GM23338 (cell line): ENCODE results near the gene PTPRJ. TPM values are rescaled to one million over a fixed set of nuclear protein-coding genes. Genes with fewer than 3 reads are reported as not detected.

Experiments
- ATAC-seq: fragments of 200-7000 bp; cut with Tn5 transposase; 3 replicates; pipeline ENCODE4 v1.9.1; 2020
- DNase-seq: peaks from one replicate; pipeline ENCODE4 v3.0.0-alpha.2; 2015; ENCODE audit warnings: low spot score
- H2AFZ ChIP-seq: fragments of 200-600 bp; sonication (generic); 2 replicates; pipeline ENCODE4 v1.8.0; 2016; ENCODE audit warnings: antibody characterized with exemption, mild to moderate bottlenecking, moderate library complexity
- H3F3A ChIP-seq: fragments of 200-600 bp; sonication (generic); replicated peaks from 2 replicates; pipeline ENCODE4 v1.8.0; 2017; ENCODE audit warnings: antibody characterized with exemption, mixed run types, low read depth
- H3K27ac ChIP-seq: fragments of 200-600 bp; sonication (generic); 2 replicates; pipeline ENCODE4 v1.6.1; 2016; ENCODE audit warnings: low read depth
- H3K27me3 ChIP-seq: fragments of 200-600 bp; sonication (generic); 2 replicates; pipeline ENCODE4 v1.8.0; 2016; ENCODE audit warnings: mild to moderate bottlenecking, mixed run types, moderate library complexity; ENCODE audit not compliant: insufficient read depth
- H3K36me3 ChIP-seq: fragments of 200-600 bp; sonication (generic); 2 replicates; pipeline ENCODE4 v1.8.0; 2016; ENCODE audit warnings: mild to moderate bottlenecking; ENCODE audit not compliant: insufficient read depth
- H3K4me1 ChIP-seq: fragments of 200-600 bp; sonication (generic); 2 replicates; pipeline ENCODE4 v1.8.0; 2016; ENCODE audit warnings: mild to moderate bottlenecking, moderate library complexity; ENCODE audit not compliant: insufficient read depth
- H3K4me2 ChIP-seq: fragments of 200-600 bp; sonication (generic); 2 replicates; pipeline ENCODE4 v1.7.1; 2017; ENCODE audit warnings: mixed run types
- H3K4me3 ChIP-seq: fragments of 200-600 bp; sonication (generic); 2 replicates; pipeline ENCODE4 v1.6.1; 2016; ENCODE audit warnings: mixed run types
- H3K79me2 ChIP-seq: fragments of 200-600 bp; sonication (generic); replicated peaks from 2 replicates; pipeline ENCODE4 v1.8.0; 2017; ENCODE audit warnings: mild to moderate bottlenecking; ENCODE audit not compliant: insufficient read depth
- H3K9me2 ChIP-seq: fragments of 200-600 bp; sonication (generic); 2 replicates; pipeline ENCODE4 v1.8.0; 2017; ENCODE audit not compliant: insufficient read depth
- H4K20me1 ChIP-seq: fragments of 200-600 bp; sonication (generic); replicated peaks from 2 replicates; pipeline ENCODE4 v1.8.0; 2017; ENCODE audit warnings: mild to moderate bottlenecking; ENCODE audit not compliant: insufficient read depth
- H3K27ac Mint-ChIP-seq: 2 replicates; pipeline ENCODE4 v1.8.0; 2020; ENCODE audit warnings: inconsistent platforms, mild to moderate bottlenecking, moderate library complexity, mixed read lengths
- H3K27me3 Mint-ChIP-seq: 3 replicates; pipeline ENCODE4 v1.8.0; 2022; ENCODE audit warnings: low read depth, mild to moderate bottlenecking, moderate library complexity, mixed read lengths, inconsistent platforms; ENCODE audit not compliant: insufficient read depth, poor library complexity
- H3K36me3 Mint-ChIP-seq: 3 replicates; pipeline ENCODE4 v1.8.0; 2021; ENCODE audit warnings: low read depth, mild to moderate bottlenecking, inconsistent platforms, moderate library complexity, mixed read lengths
- H3K4me1 Mint-ChIP-seq: 3 replicates; pipeline ENCODE4 v1.8.0; 2020; ENCODE audit warnings: mild to moderate bottlenecking, inconsistent platforms, mixed read lengths
- H3K4me3 Mint-ChIP-seq: 3 replicates; pipeline ENCODE4 v1.8.0; 2021; ENCODE audit warnings: moderate library complexity, mild to moderate bottlenecking, inconsistent platforms, mixed read lengths
- H3K9me3 Mint-ChIP-seq: 3 replicates; pipeline ENCODE4 v1.8.0; 2020; ENCODE audit warnings: moderate library complexity, mild to moderate bottlenecking, inconsistent platforms, mixed read lengths
- CREB1 ChIP-seq: fragments of 250-450 bp; sonication (Bioruptor Pico); IDR thresholded peaks from 2 replicates; pipeline ENCODE4 v1.5.0; 2020; ENCODE audit warnings: low read depth, mild to moderate bottlenecking, moderate library complexity
- EZH2phosphoT487 ChIP-seq: fragments of 200-600 bp; sonication (generic); IDR thresholded peaks from one replicate; pipeline ENCODE4 v1.8.1; 2018; ENCODE audit warnings: antibody characterized with exemption; ENCODE audit not compliant: unreplicated experiment
- NANOG ChIP-seq: IDR thresholded peaks from 2 replicates; pipeline ENCODE4 v1.6.1; 2016; ENCODE audit warnings: antibody characterized with exemption, borderline replicate concordance
- STAT1 ChIP-seq: IDR thresholded peaks from one replicate; pipeline ENCODE4 v1.6.1; 2016; ENCODE audit warnings: antibody characterized with exemption; ENCODE audit not compliant: unreplicated experiment
- ZNF114 ChIP-seq: fragments of 250-450 bp; sonication (Bioruptor Pico); IDR thresholded peaks from 2 replicates; pipeline ENCODE4 v1.5.0; 2020; ENCODE audit warnings: mild to moderate bottlenecking, moderate library complexity
- ZNF331 ChIP-seq: fragments of 250-450 bp; sonication (Bioruptor Pico); IDR thresholded peaks from 2 replicates; pipeline ENCODE4 v1.5.0; 2020; ENCODE audit warnings: low read depth, mild to moderate bottlenecking, moderate library complexity
- polyA plus RNA-seq: library from polyadenylated mRNA; unstranded; fragments of >200 nt; fragmentation: Nextera tagmentation; extraction: Ambion mirVana; gene quantifications from 2 replicates; pipeline ENCODE4 v1.2.1, GENCODE V29; 2016
- total RNA-seq: library from RNA; depleted of rRNA; stranded (reverse); fragments of >200 nt; shearing (Covaris generic); gene quantifications from 2 replicates; pipeline ENCODE4 v1.2.3, GENCODE V29; 2014
- TF ChIP-seq, protein P1 (sequence below): fragments of 250-450 bp; sonication (Bioruptor Pico); IDR thresholded peaks from 2 replicates; pipeline ENCODE4 v1.5.0; 2020; ENCODE audit warnings: mild to moderate bottlenecking, moderate library complexity
- TF ChIP-seq, protein P2 (sequence below), 2 experiments: fragments of 200-600 bp in 1 of 2; sonication (generic) in 1 of 2; conservative IDR thresholded peaks; 2 replicates each; pipeline versions ENCODE4 v1.5.1 to v1.6.1; 2016 to 2017; ENCODE audit warnings: antibody characterized with exemption in 2 of 2, low read depth in 2 of 2, mild to moderate bottlenecking in 2 of 2, moderate library complexity in 1 of 2
- TF ChIP-seq, protein P3 (sequence below): IDR thresholded peaks from 2 replicates; pipeline ENCODE4 v1.6.1; 2016; ENCODE audit warnings: antibody characterized with exemption

PTPRJ gene
- total and polyA plus RNA-seq, 2 experiments from 2014 or later = 4.2 to 16.0 TPM

DNA sequence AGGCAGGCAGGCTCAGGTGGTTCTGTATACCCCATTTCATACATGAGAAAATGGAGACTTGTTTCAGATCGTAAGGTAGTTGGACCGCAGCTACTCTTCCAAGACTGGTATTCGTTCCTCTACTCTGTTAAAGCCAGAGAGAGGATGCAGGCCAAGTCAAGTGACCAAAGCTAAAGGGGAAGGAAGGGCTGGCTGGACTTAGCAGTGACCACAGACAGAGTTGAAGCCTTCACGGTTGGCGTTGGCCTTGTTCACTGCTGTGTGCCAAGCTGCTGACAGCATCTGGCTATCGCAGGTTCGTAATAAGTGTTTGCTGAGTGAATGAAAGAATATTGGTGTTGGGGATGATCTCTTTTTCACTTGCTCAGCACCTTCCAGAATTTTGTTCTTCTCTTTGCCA, 64.2 kb downstream of the PTPRJ start:
- Histone ChIP-seq H3K27me3 (no peaks in the 10 kb centered on the region), H3F3A (no peaks in the 10 kb centered on the region), H2AFZ (no peak overlapping the region), H3K27ac (no peak overlapping the region), H3K4me1 (no peaks in the 10 kb centered on the region; the same call in 1 of the 2 replicates), H3K4me3 (no peak overlapping the region), H4K20me1 (no peaks in the 10 kb centered on the region), H3K4me2 (no peak overlapping the region), H3K9me2 (no peaks in the 10 kb centered on the region), H3K36me3 (no peaks in the 10 kb centered on the region), H3K79me2 (peaks cover 3% of the 10 kb centered on the region; the same call in 1 of the 2 replicates)
- H3K9me3 Mint-ChIP-seq = no peaks in the 10 kb centered on the region
- H3K4me1 Mint-ChIP-seq = peaks cover 31% of the 10 kb centered on the region
- TF ChIP-seq NANOG = no peak
- TF ChIP-seq, protein P1, sequence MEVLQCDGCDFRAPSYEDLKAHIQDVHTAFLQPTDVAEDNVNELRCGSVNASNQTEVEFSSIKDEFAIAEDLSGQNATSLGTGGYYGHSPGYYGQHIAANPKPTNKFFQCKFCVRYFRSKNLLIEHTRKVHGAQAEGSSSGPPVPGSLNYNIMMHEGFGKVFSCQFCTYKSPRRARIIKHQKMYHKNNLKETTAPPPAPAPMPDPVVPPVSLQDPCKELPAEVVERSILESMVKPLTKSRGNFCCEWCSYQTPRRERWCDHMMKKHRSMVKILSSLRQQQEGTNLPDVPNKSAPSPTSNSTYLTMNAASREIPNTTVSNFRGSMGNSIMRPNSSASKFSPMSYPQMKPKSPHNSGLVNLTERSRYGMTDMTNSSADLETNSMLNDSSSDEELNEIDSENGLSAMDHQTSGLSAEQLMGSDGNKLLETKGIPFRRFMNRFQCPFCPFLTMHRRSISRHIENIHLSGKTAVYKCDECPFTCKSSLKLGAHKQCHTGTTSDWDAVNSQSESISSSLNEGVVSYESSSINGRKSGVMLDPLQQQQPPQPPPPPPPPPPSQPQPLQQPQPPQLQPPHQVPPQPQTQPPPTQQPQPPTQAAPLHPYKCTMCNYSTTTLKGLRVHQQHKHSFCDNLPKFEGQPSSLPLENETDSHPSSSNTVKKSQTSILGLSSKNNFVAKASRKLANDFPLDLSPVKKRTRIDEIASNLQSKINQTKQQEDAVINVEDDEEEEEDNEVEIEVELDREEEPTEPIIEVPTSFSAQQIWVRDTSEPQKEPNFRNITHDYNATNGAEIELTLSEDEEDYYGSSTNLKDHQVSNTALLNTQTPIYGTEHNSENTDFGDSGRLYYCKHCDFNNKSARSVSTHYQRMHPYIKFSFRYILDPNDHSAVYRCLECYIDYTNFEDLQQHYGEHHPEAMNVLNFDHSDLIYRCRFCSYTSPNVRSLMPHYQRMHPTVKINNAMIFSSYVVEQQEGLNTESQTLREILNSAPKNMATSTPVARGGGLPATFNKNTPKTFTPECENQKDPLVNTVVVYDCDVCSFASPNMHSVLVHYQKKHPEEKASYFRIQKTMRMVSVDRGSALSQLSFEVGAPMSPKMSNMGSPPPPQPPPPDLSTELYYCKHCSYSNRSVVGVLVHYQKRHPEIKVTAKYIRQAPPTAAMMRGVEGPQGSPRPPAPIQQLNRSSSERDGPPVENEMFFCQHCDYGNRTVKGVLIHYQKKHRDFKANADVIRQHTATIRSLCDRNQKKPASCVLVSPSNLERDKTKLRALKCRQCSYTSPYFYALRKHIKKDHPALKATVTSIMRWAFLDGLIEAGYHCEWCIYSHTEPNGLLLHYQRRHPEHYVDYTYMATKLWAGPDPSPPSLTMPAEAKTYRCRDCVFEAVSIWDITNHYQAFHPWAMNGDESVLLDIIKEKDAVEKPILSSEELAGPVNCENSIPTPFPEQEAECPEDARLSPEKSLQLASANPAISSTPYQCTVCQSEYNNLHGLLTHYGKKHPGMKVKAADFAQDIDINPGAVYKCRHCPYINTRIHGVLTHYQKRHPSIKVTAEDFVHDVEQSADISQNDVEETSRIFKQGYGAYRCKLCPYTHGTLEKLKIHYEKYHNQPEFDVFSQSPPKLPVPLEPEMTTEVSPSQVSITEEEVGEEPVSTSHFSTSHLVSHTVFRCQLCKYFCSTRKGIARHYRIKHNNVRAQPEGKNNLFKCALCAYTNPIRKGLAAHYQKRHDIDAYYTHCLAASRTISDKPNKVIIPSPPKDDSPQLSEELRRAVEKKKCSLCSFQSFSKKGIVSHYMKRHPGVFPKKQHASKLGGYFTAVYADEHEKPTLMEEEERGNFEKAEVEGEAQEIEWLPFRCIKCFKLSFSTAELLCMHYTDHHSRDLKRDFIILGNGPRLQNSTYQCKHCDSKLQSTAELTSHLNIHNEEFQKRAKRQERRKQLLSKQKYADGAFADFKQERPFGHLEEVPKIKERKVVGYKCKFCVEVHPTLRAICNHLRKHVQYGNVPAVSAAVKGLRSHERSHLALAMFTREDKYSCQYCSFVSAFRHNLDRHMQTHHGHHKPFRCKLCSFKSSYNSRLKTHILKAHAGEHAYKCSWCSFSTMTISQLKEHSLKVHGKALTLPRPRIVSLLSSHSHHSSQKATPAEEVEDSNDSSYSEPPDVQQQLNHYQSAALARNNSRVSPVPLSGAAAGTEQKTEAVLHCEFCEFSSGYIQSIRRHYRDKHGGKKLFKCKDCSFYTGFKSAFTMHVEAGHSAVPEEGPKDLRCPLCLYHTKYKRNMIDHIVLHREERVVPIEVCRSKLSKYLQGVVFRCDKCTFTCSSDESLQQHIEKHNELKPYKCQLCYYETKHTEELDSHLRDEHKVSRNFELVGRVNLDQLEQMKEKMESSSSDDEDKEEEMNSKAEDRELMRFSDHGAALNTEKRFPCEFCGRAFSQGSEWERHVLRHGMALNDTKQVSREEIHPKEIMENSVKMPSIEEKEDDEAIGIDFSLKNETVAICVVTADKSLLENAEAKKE = no peak
- no peak for TF ChIP-seq CREB1 (CRISPR knock-in tag)
- TF ChIP-seq, protein P2, sequence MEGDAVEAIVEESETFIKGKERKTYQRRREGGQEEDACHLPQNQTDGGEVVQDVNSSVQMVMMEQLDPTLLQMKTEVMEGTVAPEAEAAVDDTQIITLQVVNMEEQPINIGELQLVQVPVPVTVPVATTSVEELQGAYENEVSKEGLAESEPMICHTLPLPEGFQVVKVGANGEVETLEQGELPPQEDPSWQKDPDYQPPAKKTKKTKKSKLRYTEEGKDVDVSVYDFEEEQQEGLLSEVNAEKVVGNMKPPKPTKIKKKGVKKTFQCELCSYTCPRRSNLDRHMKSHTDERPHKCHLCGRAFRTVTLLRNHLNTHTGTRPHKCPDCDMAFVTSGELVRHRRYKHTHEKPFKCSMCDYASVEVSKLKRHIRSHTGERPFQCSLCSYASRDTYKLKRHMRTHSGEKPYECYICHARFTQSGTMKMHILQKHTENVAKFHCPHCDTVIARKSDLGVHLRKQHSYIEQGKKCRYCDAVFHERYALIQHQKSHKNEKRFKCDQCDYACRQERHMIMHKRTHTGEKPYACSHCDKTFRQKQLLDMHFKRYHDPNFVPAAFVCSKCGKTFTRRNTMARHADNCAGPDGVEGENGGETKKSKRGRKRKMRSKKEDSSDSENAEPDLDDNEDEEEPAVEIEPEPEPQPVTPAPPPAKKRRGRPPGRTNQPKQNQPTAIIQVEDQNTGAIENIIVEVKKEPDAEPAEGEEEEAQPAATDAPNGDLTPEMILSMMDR (conservative IDR thresholded peaks at IDR 0.05; ENCODE audit: low read depth in 2 of 2) = no peak
- no peak for TF ChIP-seq ZNF331 (CRISPR knock-in tag)
- TF ChIP-seq STAT1 = no peak
- no peak for TF ChIP-seq ZNF114 (CRISPR knock-in tag)
- TF ChIP-seq, protein P3, sequence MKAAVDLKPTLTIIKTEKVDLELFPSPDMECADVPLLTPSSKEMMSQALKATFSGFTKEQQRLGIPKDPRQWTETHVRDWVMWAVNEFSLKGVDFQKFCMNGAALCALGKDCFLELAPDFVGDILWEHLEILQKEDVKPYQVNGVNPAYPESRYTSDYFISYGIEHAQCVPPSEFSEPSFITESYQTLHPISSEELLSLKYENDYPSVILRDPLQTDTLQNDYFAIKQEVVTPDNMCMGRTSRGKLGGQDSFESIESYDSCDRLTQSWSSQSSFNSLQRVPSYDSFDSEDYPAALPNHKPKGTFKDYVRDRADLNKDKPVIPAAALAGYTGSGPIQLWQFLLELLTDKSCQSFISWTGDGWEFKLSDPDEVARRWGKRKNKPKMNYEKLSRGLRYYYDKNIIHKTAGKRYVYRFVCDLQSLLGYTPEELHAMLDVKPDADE = no peak
- no peak for TF ChIP-seq EZH2phosphoT487
- ATAC-seq (no peak), DNase-seq (no peak)
- peak overlapping the region; percentile 23; the same call in 1 of the 2 replicates for H3K27ac Mint-ChIP-seq
- no peaks in the 10 kb centered on the region for H3K36me3 Mint-ChIP-seq
- H3K27me3 Mint-ChIP-seq = peaks cover 7% of the 10 kb centered on the region
- no peak overlapping the region for H3K4me3 Mint-ChIP-seq
